Osteoblast (primary cell): ENCODE measurements around the gene PPA2. TPM values are rescaled to one million over a fixed set of nuclear protein-coding genes. Genes with fewer than 3 reads are reported as not detected.

Source experiments
- DNase-seq: peaks from one replicate; pipeline ENCODE4 v3.0.0; 2011; ENCODE audit warnings: low spot score, mixed read lengths; ENCODE audit not compliant: insufficient read length; ENCODE audit errors: missing footprints
- H2AFZ ChIP-seq: 2 replicates; pipeline ENCODE4 v1.6.0; 2011; ENCODE audit warnings: mild to moderate bottlenecking, low read length
- H3K27ac ChIP-seq: 2 replicates; pipeline ENCODE4 v1.5.1; 2011; ENCODE audit warnings: mild to moderate bottlenecking, low read depth, low read length, moderate library complexity
- H3K27me3 ChIP-seq: 2 replicates; pipeline ENCODE4 v1.6.0; 2012; ENCODE audit warnings: mild to moderate bottlenecking, control low read depth, inconsistent platforms, low read length, moderate library complexity; ENCODE audit not compliant: insufficient read depth
- H3K36me3 ChIP-seq: 2 replicates; pipeline ENCODE4 v1.5.1; 2011; ENCODE audit warnings: mild to moderate bottlenecking, low read length, control low read depth, moderate library complexity; ENCODE audit not compliant: insufficient read depth
- H3K4me1 ChIP-seq: 2 replicates; pipeline ENCODE4 v1.5.1; 2011; ENCODE audit warnings: mild to moderate bottlenecking, low read length, control low read depth, moderate library complexity; ENCODE audit not compliant: insufficient read depth
- H3K4me2 ChIP-seq: 2 replicates; pipeline ENCODE4 v1.6.0; 2011; ENCODE audit warnings: mild to moderate bottlenecking, low read length; ENCODE audit not compliant: insufficient read depth
- H3K4me3 ChIP-seq: fragments of 200-600 bp; sonication (generic); 3 replicates; pipeline ENCODE4 v1.5.1; 2012; ENCODE audit warnings: mild to moderate bottlenecking, low read length, inconsistent platforms; ENCODE audit not compliant: insufficient read depth
- H3K79me2 ChIP-seq: 2 replicates; pipeline ENCODE4 v1.6.0; 2012; ENCODE audit warnings: mild to moderate bottlenecking, low read length, control low read depth, inconsistent platforms; ENCODE audit not compliant: insufficient read depth
- H3K9me3 ChIP-seq: 2 replicates; pipeline ENCODE4 v1.5.1; 2011; ENCODE audit warnings: low read depth, low read length, control low read depth
- H4K20me1 ChIP-seq: 2 replicates; pipeline ENCODE4 v1.6.0; 2012; ENCODE audit warnings: mild to moderate bottlenecking, low read length, control low read depth; ENCODE audit not compliant: insufficient read depth
- small RNA-seq: library from RNA; depleted of rRNA; stranded (forward); fragments of <200 nt; gene quantifications from one replicate; pipeline ENCODE3, GENCODE V24; 2012
- total RNA-seq: library from RNA; depleted of rRNA; stranded (reverse); fragments of >200 nt; gene quantifications from 2 replicates; pipeline ENCODE4 v1.2.3, GENCODE V29; 2012
- TF ChIP-seq, protein P1 (sequence below): IDR thresholded peaks from 2 replicates; pipeline ENCODE4 v1.5.1; 2011; ENCODE audit warnings: mild to moderate bottlenecking, low read depth, low read length, moderate library complexity; ENCODE audit errors: extremely low read depth

PPA2 gene
- total RNA-seq, 1 donor = 67.0 TPM

DNA sequence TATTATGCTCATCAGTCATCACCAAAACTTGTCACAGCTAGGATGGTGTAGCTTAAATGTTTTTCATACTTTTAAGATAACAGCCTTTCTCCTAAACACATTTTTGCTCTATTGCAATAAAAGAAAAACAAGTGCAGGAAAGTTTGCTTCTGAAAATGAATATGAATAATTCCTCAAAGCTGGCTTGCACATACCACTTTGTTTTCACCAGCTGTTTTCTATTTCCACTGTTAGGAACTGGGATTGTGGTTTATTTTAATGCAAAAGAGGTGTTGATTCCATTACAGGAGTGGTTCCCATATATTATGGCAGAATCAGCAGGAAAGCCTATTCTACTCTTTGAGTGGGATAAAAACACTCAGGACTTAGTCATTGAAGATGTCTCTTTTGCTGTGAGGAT lies 145.9 kb downstream of the PPA2 start:
- TF ChIP-seq, protein P1, sequence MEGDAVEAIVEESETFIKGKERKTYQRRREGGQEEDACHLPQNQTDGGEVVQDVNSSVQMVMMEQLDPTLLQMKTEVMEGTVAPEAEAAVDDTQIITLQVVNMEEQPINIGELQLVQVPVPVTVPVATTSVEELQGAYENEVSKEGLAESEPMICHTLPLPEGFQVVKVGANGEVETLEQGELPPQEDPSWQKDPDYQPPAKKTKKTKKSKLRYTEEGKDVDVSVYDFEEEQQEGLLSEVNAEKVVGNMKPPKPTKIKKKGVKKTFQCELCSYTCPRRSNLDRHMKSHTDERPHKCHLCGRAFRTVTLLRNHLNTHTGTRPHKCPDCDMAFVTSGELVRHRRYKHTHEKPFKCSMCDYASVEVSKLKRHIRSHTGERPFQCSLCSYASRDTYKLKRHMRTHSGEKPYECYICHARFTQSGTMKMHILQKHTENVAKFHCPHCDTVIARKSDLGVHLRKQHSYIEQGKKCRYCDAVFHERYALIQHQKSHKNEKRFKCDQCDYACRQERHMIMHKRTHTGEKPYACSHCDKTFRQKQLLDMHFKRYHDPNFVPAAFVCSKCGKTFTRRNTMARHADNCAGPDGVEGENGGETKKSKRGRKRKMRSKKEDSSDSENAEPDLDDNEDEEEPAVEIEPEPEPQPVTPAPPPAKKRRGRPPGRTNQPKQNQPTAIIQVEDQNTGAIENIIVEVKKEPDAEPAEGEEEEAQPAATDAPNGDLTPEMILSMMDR = no peak
- Histone ChIP-seq H2AFZ (no peak overlapping the region), H4K20me1 (no peaks in the 10 kb centered on the region), H3K4me3 (no peak overlapping the region), H3K79me2 (no peaks in the 10 kb centered on the region), H3K36me3 (no peaks in the 10 kb centered on the region), H3K9me3 (no peaks in the 10 kb centered on the region), H3K4me1 (no peaks in the 10 kb centered on the region), H3K27me3 (no peaks in the 10 kb centered on the region), H3K27ac (no peak overlapping the region), H3K4me2 (no peak overlapping the region)
- DNase-seq = no peak

DNA sequence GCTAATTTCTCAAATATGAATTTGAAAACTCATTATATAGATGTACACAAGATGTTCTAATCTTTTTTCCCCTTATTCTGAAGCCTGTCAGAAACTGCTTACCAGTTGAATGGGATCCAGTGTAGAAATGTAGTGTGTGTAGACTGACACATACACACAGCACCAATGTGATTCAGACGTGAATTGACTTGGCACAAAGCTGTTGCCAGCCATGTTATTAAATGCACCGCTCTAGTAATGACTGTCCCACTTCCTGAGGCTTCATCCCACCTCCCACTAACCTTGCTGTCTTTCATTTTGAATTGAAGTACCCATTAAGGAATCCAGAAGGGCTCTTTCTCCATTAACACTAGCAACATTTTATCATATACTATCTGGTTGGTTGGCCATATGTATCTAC lies 146.6 kb downstream of the PPA2 start:
- Histone ChIP-seq H3K36me3 (no peaks in the 10 kb centered on the region), H4K20me1 (no peaks in the 10 kb centered on the region), H2AFZ (no peak overlapping the region), H3K9me3 (no peaks in the 10 kb centered on the region), H3K4me3 (no peak overlapping the region), H3K27ac (no peak overlapping the region), H3K27me3 (no peaks in the 10 kb centered on the region), H3K4me1 (no peaks in the 10 kb centered on the region), H3K4me2 (no peak overlapping the region), H3K79me2 (no peaks in the 10 kb centered on the region)
- no peak for DNase-seq
- TF ChIP-seq, protein P1 = no peak

Small RNA genes within 50 kb of the gene (small RNA-seq; reads per million reads assigned to genes)
- not detected for gene RNU6-553P

Other genes with a start within 250 kb of the PPA2 start
- not detected in 2 replicates for gene ARHGEF38, start 78.6 kb upstream of the PPA2 start, total RNA-seq
- gene INTS12, start 234.6 kb upstream of the PPA2 start, total RNA-seq = 14.8 and 19.7 TPM in 2 replicates
- gene GSTCD, start 234.7 kb upstream of the PPA2 start, total RNA-seq = 6.9 and 9.7 TPM in 2 replicates